GM10266 (cell line): ENCODE results near the gene ANKMY1.

Experiments
- DNase-seq: peaks from one replicate; pipeline ENCODE4 v3.0.0; 2012; ENCODE audit errors: extremely low spot score
- TF ChIP-seq, protein P1 (sequence below): IDR thresholded peaks from 2 replicates; pipeline ENCODE4 v1.5.1; 2012; ENCODE audit warnings: mild to moderate bottlenecking, low read depth; ENCODE audit not compliant: control insufficient read depth, insufficient read depth; ENCODE audit errors: missing control alignments

ANKMY1 gene

DNA sequence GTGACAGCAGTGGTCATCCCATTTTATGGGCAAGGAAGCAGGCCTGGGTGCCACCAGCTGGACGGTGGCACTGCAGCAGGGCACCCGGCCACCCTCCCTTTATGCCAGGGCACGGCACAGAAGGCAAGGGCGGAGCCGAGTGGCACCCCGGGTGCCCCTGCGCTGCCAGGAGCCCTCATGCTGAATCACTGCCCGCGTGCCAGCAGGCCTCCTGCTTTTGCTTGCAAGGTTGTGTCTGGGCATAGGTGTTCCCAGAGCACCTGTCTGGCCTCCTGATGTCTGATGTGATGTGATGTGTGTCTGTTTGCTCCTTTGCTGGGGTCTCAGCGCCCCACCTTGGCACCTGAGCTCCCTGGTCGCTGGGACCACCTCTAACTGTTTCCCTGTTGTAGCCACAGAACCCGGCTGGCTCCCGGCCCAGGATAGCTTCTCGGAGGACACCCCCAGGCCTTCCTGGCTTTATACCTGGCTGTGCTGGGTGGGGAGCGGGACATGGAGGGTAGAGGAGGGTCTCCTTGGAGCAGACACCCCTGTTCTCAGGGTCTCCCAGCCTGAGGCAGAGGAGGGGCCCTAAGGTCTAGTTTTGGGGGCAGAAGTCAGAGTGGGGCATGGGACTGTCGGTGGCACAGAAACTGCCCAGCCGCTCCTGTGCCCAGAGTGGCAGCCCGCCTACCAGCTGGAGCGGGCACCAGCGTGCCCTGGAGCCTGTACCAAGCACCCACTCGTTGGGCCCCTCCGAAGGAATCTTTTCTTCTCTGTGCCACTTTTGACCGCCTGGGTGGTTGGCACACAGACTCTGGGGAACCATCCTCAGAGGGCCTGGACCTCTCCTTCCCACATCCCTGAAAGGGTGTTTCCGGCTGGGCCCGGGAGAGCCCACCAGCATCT is 118.7 kb downstream of the ANKMY1 start:
- DNase-seq: no peak
- TF ChIP-seq, protein P1, sequence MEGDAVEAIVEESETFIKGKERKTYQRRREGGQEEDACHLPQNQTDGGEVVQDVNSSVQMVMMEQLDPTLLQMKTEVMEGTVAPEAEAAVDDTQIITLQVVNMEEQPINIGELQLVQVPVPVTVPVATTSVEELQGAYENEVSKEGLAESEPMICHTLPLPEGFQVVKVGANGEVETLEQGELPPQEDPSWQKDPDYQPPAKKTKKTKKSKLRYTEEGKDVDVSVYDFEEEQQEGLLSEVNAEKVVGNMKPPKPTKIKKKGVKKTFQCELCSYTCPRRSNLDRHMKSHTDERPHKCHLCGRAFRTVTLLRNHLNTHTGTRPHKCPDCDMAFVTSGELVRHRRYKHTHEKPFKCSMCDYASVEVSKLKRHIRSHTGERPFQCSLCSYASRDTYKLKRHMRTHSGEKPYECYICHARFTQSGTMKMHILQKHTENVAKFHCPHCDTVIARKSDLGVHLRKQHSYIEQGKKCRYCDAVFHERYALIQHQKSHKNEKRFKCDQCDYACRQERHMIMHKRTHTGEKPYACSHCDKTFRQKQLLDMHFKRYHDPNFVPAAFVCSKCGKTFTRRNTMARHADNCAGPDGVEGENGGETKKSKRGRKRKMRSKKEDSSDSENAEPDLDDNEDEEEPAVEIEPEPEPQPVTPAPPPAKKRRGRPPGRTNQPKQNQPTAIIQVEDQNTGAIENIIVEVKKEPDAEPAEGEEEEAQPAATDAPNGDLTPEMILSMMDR: no peak

DNA sequence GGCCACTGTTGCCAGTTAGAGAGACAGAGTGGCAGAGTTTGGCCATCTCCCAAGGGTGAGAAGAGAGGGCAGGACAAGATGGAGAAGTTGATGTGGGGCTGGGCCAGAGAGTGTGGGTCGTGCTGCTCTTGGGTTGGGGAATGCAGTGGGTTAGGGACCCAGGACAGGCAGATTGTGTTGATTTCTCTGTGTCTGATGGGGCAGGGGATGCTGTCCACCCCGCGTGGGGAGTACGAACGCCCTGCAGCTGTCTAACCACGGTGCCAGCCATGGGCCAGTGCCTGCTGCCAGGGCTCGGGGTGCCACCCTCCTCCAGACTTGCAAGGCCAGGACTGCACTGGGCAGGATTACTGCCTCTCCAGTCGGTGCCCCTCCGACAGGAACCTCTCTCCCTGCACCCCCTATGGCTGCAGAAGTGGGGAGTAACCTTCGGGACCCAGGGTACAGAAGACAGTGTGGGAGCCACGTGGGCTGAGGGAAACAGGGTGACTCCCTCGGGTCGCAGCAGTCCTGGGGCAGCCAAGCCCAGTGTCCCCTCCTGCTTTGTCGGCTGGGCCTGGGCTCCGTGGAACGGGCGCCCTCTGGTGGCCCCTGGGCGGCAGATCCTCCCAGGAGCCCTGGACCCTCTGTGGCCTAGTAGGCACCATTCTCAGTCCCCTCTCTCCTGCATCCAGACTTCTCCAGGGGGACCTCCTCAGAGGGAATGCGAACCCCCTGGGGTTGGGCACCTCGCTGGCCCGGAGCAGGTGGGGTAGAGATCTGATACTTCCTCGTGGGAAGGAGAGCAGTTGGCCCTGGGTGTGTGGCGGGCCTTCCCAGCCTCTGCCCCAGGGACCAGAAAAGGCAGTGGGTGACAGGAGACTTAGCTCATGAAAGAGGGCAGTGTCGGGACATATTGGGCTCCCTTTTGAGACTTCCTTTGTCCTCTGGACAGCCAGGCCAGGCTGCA is 119.7 kb downstream of the ANKMY1 start:
- TF ChIP-seq, protein P1: peak; percentile 92
- peak; percentile 92 for DNase-seq

DNA sequence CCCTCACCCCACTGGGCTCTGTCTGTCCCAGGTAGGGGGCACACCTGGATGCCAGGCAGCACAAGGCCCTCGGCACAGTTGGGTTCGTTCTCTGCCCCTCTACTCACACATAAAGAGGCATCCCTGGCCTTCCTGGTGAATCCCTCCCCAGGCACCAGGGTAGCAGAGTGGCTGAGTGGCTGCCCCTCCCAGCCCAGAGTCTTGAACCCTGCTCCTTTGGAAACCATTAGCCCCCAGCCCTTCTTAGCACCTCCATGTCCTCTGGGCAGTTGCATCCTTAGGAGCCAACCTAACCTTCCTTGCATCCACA is 120.3 kb downstream of the ANKMY1 start:
- TF ChIP-seq, protein P1: no peak
- DNase-seq: no peak

DNA sequence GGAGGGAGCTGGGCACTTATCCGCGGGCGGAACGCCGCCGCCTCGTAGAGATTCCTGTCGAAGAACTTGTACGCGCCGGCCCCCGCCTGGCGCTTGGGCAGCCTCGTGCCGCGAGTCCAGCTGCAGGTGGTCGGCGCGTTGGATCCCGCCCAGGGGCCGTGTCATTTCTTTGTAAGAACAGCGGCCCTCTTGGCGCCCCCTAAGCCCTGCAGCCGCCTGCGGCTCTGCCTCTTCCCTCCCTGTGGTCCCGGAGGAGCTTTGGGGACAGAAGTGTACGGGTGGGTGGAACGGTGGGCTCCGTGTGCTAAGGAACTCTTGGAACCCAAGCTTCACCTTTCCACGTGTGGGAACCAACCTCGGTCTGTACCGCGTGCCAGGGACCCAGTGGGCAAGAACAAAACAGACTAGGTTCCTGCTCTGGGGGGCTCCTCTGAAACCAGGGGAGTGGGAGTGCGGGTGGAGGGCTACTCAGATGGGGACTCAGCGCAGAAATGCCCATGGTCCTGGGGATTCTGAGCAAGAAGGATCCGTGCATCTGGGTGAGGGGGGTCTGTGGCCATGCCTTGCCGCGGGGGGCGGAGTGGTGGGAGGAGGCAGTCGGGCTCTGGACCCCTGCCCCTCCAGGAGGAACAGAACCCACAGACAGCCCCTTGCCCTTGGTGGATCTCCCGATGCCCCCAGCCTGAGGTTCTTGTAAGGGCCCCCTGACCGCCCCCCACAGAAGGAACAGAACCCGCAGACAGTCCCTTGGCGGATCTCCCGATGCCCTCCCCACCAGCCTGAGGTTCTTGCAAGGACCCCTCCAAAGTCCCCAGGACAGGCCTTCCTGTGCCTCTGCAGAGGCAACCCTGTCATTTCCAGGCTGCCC is 120.9 kb downstream of the ANKMY1 start:
- no peak for DNase-seq
- TF ChIP-seq, protein P1: no peak

DNA sequence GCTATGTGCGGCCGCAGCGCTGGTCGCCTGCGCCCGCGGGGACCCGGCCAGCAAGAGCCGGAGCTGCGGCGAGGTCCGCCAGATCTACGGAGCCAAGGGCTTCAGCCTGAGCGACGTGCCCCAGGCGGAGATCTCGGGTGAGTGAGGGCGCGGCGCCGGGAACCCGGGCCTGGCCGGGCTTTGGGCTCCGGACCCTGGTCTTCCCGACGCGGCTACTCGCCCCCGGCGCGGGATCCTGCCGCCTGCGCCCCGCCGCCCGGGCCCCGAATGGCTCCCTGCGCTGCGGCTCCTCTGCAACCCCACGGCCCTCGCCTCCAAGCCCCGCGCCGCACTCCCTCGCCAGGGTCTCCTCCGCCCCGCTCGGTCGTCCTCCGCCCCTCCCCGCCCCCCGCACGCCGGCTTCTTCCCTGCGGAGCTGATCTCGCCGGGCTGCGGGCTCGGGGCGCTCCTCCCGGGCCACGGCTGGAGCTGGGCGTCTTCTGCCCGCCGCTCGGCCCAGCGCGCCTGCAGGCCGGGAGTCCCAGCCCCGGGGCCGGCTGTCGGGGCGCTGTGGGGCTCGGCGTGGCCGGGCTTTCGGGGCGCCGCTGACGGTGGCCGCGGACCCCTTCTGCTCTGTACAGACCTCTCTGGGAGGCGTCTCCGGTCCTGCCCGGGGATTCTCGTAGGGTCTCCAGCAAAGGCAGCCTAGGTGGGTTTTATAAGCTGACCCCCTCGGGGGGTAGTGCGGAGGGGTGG is 121.7 kb downstream of the ANKMY1 start:
- peak; percentile 70 for DNase-seq
- TF ChIP-seq, protein P1: no peak

DNA sequence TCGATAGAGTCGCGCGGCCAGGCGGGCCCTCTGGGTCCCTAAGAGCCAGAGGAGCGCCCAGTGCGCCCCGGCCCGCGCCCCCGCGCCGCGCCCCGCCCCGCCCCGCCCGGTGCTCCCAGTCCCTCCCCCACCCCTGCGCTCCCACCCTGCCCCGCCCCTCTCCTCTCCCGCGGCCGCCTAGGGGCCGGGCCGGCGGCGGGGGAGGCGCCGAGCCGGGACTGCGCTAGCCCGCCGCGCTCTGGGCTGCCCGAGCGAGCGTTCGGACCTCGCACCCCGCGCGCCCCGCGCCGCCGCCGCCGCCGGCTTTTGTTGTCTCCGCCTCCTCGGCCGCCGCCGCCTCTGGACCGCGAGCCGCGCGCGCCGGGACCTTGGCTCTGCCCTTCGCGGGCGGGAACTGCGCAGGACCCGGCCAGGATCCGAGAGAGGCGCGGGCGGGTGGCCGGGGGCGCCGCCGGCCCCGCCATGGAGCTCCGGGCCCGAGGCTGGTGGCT is 122.3 kb downstream of the ANKMY1 start, which contains the start of gene GPC1:
Gene GPC1, plus strand, starts transcription at position 207 of the 491 bp plus-strand sequence. Its CDS starts 256 bp downstream, at position 463.
- TF ChIP-seq, protein P1: no peak
- DNase-seq: peak; percentile 94
